ENCODE data around the gene ZBTB17.

DNA sequence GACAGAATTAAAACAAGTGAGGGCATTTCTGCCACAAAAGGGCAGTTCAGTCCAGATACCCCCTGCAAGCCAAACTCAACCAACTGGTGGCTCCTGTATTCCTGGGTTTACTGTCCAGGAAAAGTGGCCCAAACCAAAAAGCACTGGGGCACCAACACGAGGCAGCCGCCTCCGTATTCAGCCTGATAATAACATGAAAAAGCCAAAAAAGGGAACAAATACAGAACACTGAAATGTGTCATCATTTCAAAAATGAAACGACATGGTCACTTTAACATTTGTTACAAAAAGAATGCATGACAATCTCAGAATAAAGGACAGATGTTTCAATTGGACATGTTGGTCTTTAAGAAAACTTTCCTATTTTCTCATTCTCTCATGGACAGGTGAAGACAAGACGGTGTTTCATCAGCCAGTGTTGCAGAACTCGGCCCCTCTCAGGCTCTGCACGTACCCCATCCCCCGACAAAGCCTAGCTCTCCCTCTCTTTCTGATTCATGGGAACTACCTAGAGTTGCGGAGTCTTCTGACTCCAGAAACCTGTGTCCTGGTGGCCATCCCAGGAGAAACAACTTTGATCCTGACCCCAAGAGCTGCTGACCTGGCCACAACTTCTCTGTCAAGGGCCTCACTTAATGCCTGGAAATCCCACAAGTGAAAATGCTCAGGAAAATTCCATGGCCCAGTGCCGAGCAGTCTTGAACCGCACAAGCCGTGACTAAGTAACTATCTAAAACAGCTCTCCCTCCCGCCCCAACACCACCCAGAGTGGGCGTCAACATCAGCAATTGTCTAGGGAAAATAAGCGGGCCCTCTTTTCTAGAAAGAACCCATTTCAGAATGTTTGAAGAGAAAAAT lies 27.1 kb downstream of the ZBTB17 start:
- TF ChIP-seq CTCF (conservative IDR thresholded peaks at IDR 0.05; ENCODE audit: low read depth, low read length) (no peak), EZH2 (IDR thresholded peaks at IDR 0.05; ENCODE audit: borderline replicate concordance, low read depth, low read length, poor library complexity, severe bottlenecking) (no peak)

Data from A673 (cell line).